Liver (tissue), 9 donors: Measurements from ENCODE around the gene TMEM179. TPM values are rescaled to one million over a fixed set of nuclear protein-coding genes. Genes with fewer than 3 reads are reported as not detected.

ENCODE experiments used
- DNase-seq: peaks from one replicate; pipeline ENCODE4 v3.0.0-alpha.2; 2017; ENCODE audit warnings: low spot score
- H3K27ac ChIP-seq, 2 donors: one replicate each; pipeline ENCODE4 v1.7.0; 2013; ENCODE audit warnings: inconsistent platforms in 2 of 2, low read length in 2 of 2, control low read depth in 1 of 2, low read depth in 1 of 2, mild to moderate bottlenecking in 1 of 2
- H3K27me3 ChIP-seq, 4 donors: one replicate each; pipeline versions ENCODE4 v1.6.1 to v1.7.0; 2013; ENCODE audit warnings: low read length in 3 of 4, inconsistent platforms in 1 of 4, mild to moderate bottlenecking in 1 of 4, moderate library complexity in 1 of 4; ENCODE audit not compliant: control insufficient read depth in 4 of 4, insufficient read depth in 4 of 4
- H3K36me3 ChIP-seq, 4 donors: one replicate each; pipeline versions ENCODE4 v1.6.1 to v1.7.0; 2013; ENCODE audit warnings: low read length in 3 of 4, mild to moderate bottlenecking in 3 of 4, low read depth in 1 of 4, moderate library complexity in 1 of 4; ENCODE audit not compliant: control insufficient read depth in 4 of 4, insufficient read depth in 3 of 4
- H3K4me1 ChIP-seq, 4 donors: one replicate each; pipeline versions ENCODE4 v1.6.1 to v1.7.0; 2013; ENCODE audit warnings: low read length in 3 of 4, mild to moderate bottlenecking in 3 of 4, moderate library complexity in 1 of 4; ENCODE audit not compliant: control insufficient read depth in 4 of 4, insufficient read depth in 4 of 4
- H3K4me3 ChIP-seq, 3 donors: one replicate each; pipeline versions ENCODE4 v1.6.1 to v1.7.0; 2013; ENCODE audit warnings: low read length in 3 of 3, control low read depth in 1 of 3, low read depth in 1 of 3, mild to moderate bottlenecking in 1 of 3
- H3K9ac ChIP-seq, 2 donors: one replicate each; pipeline ENCODE4 v1.7.0; 2013; ENCODE audit warnings: low read length in 2 of 2, mild to moderate bottlenecking in 2 of 2, moderate library complexity in 2 of 2, control low read depth in 1 of 2, low read depth in 1 of 2
- H3K9me3 ChIP-seq, 4 donors: one replicate each; pipeline versions ENCODE4 v1.6.1 to v1.7.0; 2013; ENCODE audit warnings: low read length in 3 of 4; ENCODE audit not compliant: control insufficient read depth in 4 of 4
- EGR1 ChIP-seq, 2 donors: IDR thresholded peaks; 2 replicates each; pipeline ENCODE4 v1.6.1; 2016 to 2018; ENCODE audit warnings: antibody characterized with exemption in 2 of 2, low read depth in 2 of 2
- FOXA1 ChIP-seq: IDR thresholded peaks from 2 replicates; pipeline ENCODE4 v1.6.1; 2016; ENCODE audit warnings: antibody characterized with exemption
- FOXA2 ChIP-seq: IDR thresholded peaks from 2 replicates; pipeline ENCODE4 v1.6.1; 2016; ENCODE audit warnings: antibody characterized with exemption
- GABPA ChIP-seq, 2 donors: IDR thresholded peaks in 1 of 2; conservative IDR thresholded peaks in 1 of 2; 2 replicates each; pipeline ENCODE4 v1.6.1; 2016; ENCODE audit warnings: antibody characterized with exemption in 2 of 2, mild to moderate bottlenecking in 1 of 2, moderate library complexity in 1 of 2
- HNF4A ChIP-seq, 2 donors: conservative IDR thresholded peaks; 2 replicates each; pipeline ENCODE4 v1.6.1; 2016; ENCODE audit warnings: antibody characterized with exemption in 2 of 2, mild to moderate bottlenecking in 2 of 2
- HNF4G ChIP-seq: IDR thresholded peaks from 2 replicates; pipeline ENCODE4 v1.6.1; 2016; ENCODE audit warnings: antibody characterized with exemption
- JUND ChIP-seq, 2 donors: IDR thresholded peaks; 2 replicates each; pipeline ENCODE4 v1.6.1; 2016; ENCODE audit warnings: antibody characterized with exemption in 2 of 2
- NR2F2 ChIP-seq: IDR thresholded peaks from 2 replicates; pipeline ENCODE4 v1.6.1; 2016; ENCODE audit warnings: antibody characterized with exemption
- RAD21 ChIP-seq, 2 donors: IDR thresholded peaks; 2 replicates each; pipeline ENCODE4 v1.6.1; 2016; ENCODE audit warnings: antibody characterized with exemption in 2 of 2, mild to moderate bottlenecking in 2 of 2
- RXRA ChIP-seq, 2 donors: IDR thresholded peaks; 2 replicates each; pipeline ENCODE4 v1.6.1; 2017 to 2018; ENCODE audit warnings: antibody characterized with exemption in 2 of 2, mild to moderate bottlenecking in 1 of 2
- SP1 ChIP-seq: IDR thresholded peaks from 2 replicates; pipeline ENCODE4 v1.6.1; 2018; ENCODE audit warnings: antibody characterized with exemption, mild to moderate bottlenecking
- TAF1 ChIP-seq: conservative IDR thresholded peaks from 2 replicates; pipeline ENCODE4 v1.6.1; 2016; ENCODE audit warnings: antibody characterized with exemption, mild to moderate bottlenecking
- YY1 ChIP-seq: IDR thresholded peaks from 2 replicates; pipeline ENCODE4 v1.6.1; 2016; ENCODE audit warnings: antibody characterized with exemption, mild to moderate bottlenecking
- WGBS: extraction: QIAGEN DNeasy Blood & Tissue Kit; methylation state at CpG from one replicate; pipeline ENCODE4 v1.1.7; 2013; 5-methylcytosine and 5-hydroxymethylcytosine counted together
- polyA plus RNA-seq, 2 donors: library from polyadenylated mRNA; stranded (reverse) in 1 of 2; unstranded in 1 of 2; fragments of 200-250 nt in 1 of 2; fragments of >200 nt in 1 of 2; fragmentation: Nextera tagmentation in 1 of 2; extraction: Ambion mirVana in 1 of 2; gene quantifications; one replicate each; pipeline versions ENCODE4 v1.2.1 to v1.2.3, GENCODE V29; 2013 to 2015
- total RNA-seq, 2 donors: library from RNA; depleted of rRNA; stranded (reverse); fragments of >200 nt; gene quantifications; one replicate each; pipeline ENCODE4 v1.2.3, GENCODE V29; 2014
- TF ChIP-seq, protein P1 (sequence below): fragments of 150-350 bp; IDR thresholded peaks from 2 replicates; pipeline ENCODE4 v1.5.1; 2017; ENCODE audit warnings: improper control_type of control experiment, low read depth, low read length; ENCODE audit not compliant: missing input control
- TF ChIP-seq, protein P2 (sequence below): IDR thresholded peaks from 2 replicates; pipeline ENCODE4 v1.6.1; 2016; ENCODE audit warnings: antibody characterized with exemption
- TF ChIP-seq, protein P3 (sequence below): IDR thresholded peaks from 2 replicates; pipeline ENCODE4 v1.6.1; 2016; ENCODE audit warnings: antibody characterized with exemption
- TF ChIP-seq, protein P4 (sequence below): IDR thresholded peaks from 2 replicates; pipeline ENCODE4 v1.6.1; 2016; ENCODE audit warnings: antibody characterized with exemption
- TF ChIP-seq, protein P5 (sequence below): IDR thresholded peaks from 2 replicates; pipeline ENCODE4 v1.6.1; 2016; ENCODE audit warnings: antibody characterized with exemption, mild to moderate bottlenecking
- donor health status: healthy.
- donor health status: healthy.
- donor health status: healthy.
- donor health status: healthy.
- donor health status: healthy.

Gene TMEM179
- total and polyA plus RNA-seq, 4 donors = 0.12 to 0.37 TPM; not detected in 2

DNA sequence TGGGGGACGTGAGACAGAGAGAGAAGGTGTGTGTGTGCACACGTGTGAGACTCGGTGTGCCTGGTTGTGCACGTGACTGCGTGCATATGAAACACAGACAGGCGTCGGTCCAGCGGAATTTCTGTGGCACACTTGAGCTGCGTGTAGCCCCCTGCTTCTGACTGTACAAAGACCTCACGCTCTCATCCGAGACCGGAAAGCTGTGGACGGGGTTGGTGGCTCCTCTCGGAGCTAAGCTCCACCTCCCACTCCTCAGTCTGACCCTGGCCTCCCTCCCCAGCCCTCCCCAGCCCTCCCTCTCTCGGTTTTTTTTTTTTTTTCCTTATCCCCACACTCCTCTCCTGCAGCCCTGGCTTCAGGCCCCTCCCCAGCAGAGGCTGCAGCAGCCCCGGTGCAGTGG lies 33.3 kb downstream of the TMEM179 start:
- 77% methylated on average over 16 of the region's 16 CpGs for WGBS
- H3K4me3 ChIP-seq = no peak overlapping the region
- H3K27me3 ChIP-seq = peaks cover 0 to 3% (median 0%) of the 10 kb centered on the region in 4 donors
- no peak overlapping the region for H3K27ac ChIP-seq
- H3K36me3 ChIP-seq = no peaks in the 10 kb centered on the region
- H3K4me1 ChIP-seq = peaks cover 0 to under 1% (median 0%) of the 10 kb centered on the region in 4 donors
- H3K9ac ChIP-seq = no peak overlapping the region
- H3K9me3 ChIP-seq = no peaks in the 10 kb centered on the region
- no peak for DNase-seq
- no peak for TF ChIP-seq TAF1
- TF ChIP-seq, protein P1, sequence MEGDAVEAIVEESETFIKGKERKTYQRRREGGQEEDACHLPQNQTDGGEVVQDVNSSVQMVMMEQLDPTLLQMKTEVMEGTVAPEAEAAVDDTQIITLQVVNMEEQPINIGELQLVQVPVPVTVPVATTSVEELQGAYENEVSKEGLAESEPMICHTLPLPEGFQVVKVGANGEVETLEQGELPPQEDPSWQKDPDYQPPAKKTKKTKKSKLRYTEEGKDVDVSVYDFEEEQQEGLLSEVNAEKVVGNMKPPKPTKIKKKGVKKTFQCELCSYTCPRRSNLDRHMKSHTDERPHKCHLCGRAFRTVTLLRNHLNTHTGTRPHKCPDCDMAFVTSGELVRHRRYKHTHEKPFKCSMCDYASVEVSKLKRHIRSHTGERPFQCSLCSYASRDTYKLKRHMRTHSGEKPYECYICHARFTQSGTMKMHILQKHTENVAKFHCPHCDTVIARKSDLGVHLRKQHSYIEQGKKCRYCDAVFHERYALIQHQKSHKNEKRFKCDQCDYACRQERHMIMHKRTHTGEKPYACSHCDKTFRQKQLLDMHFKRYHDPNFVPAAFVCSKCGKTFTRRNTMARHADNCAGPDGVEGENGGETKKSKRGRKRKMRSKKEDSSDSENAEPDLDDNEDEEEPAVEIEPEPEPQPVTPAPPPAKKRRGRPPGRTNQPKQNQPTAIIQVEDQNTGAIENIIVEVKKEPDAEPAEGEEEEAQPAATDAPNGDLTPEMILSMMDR = no peak
- TF ChIP-seq, protein P2, sequence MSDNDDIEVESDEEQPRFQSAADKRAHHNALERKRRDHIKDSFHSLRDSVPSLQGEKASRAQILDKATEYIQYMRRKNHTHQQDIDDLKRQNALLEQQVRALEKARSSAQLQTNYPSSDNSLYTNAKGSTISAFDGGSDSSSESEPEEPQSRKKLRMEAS = no peak
- TF ChIP-seq, protein P3, sequence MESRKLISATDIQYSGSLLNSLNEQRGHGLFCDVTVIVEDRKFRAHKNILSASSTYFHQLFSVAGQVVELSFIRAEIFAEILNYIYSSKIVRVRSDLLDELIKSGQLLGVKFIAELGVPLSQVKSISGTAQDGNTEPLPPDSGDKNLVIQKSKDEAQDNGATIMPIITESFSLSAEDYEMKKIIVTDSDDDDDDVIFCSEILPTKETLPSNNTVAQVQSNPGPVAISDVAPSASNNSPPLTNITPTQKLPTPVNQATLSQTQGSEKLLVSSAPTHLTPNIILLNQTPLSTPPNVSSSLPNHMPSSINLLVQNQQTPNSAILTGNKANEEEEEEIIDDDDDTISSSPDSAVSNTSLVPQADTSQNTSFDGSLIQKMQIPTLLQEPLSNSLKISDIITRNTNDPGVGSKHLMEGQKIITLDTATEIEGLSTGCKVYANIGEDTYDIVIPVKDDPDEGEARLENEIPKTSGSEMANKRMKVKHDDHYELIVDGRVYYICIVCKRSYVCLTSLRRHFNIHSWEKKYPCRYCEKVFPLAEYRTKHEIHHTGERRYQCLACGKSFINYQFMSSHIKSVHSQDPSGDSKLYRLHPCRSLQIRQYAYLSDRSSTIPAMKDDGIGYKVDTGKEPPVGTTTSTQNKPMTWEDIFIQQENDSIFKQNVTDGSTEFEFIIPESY = no peak
- TF ChIP-seq, protein P4, sequence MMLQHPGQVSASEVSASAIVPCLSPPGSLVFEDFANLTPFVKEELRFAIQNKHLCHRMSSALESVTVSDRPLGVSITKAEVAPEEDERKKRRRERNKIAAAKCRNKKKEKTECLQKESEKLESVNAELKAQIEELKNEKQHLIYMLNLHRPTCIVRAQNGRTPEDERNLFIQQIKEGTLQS = no peak
- TF ChIP-seq FOXA2 = no peak
- no peak for TF ChIP-seq HNF4G
- TF ChIP-seq JUND (IDR thresholded peaks at IDR 0.05) = no peak
- TF ChIP-seq GABPA (IDR thresholded peaks at IDR 0.05 in 1 of 2, conservative IDR thresholded peaks at IDR 0.05 in 1 of 2) = no peak
- TF ChIP-seq EGR1 (IDR thresholded peaks at IDR 0.05; ENCODE audit: low read depth in 2 of 2) = no peak
- no peak for TF ChIP-seq SP1
- TF ChIP-seq RAD21 (IDR thresholded peaks at IDR 0.05) = no peak
- TF ChIP-seq HNF4A (conservative IDR thresholded peaks at IDR 0.05) = no peak
- no peak for TF ChIP-seq RXRA (IDR thresholded peaks at IDR 0.05)
- TF ChIP-seq YY1 = no peak
- no peak for TF ChIP-seq NR2F2
- TF ChIP-seq FOXA1 = no peak
- TF ChIP-seq, protein P5, sequence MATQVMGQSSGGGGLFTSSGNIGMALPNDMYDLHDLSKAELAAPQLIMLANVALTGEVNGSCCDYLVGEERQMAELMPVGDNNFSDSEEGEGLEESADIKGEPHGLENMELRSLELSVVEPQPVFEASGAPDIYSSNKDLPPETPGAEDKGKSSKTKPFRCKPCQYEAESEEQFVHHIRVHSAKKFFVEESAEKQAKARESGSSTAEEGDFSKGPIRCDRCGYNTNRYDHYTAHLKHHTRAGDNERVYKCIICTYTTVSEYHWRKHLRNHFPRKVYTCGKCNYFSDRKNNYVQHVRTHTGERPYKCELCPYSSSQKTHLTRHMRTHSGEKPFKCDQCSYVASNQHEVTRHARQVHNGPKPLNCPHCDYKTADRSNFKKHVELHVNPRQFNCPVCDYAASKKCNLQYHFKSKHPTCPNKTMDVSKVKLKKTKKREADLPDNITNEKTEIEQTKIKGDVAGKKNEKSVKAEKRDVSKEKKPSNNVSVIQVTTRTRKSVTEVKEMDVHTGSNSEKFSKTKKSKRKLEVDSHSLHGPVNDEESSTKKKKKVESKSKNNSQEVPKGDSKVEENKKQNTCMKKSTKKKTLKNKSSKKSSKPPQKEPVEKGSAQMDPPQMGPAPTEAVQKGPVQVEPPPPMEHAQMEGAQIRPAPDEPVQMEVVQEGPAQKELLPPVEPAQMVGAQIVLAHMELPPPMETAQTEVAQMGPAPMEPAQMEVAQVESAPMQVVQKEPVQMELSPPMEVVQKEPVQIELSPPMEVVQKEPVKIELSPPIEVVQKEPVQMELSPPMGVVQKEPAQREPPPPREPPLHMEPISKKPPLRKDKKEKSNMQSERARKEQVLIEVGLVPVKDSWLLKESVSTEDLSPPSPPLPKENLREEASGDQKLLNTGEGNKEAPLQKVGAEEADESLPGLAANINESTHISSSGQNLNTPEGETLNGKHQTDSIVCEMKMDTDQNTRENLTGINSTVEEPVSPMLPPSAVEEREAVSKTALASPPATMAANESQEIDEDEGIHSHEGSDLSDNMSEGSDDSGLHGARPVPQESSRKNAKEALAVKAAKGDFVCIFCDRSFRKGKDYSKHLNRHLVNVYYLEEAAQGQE = no peak
